ENCODE measurements around the gene NR6A1. TPM values are rescaled to one million over a fixed set of nuclear protein-coding genes. Genes with fewer than 3 reads are reported as not detected.

The NR6A1 gene
- total and polyA plus RNA-seq, 2 of the 8 experiments (the other 6 are each of a cell fraction or from before 2014, with no cell fraction given) = 93.2 to 237 TPM

DNA sequence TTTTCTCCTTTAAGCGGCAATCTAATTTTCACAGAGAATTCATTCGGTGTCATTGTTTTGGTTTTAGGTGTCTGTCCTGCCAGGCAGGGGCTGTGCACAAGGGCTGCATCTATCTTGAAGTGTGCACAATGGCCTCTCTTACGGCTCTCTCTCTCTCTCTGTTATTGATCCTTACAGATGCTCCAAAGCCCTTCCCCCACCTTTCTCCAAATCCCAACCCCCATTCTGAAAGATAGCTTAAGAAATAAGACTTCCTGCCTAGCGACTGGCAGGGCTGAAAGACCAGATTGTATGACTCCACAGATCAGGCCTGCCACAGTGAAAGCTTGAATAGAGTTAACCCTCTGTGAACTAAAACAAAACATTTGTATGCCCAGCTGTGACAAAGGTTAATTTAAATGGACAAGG, 177.5 kb downstream of the NR6A1 start:
- H3K27me3 ChIP-seq (replicated peaks in 1 of 4; ENCODE audit: control insufficient read depth in 3 of 4, extremely low read depth in 1 of 4, insufficient read depth in 3 of 4, low read length in 3 of 4) = no peaks in the 10 kb centered on the region
- peak overlapping the region in 3 of 4 experiments; percentile 5 to 50 (median 39); a peak in 3 of 7 replicates for H3K9ac ChIP-seq (replicated peaks in 1 of 4; ENCODE audit: extremely low read depth in 1 of 4, low read depth in 3 of 4, low read length in 3 of 4)
- H3K14ac ChIP-seq (ENCODE audit: insufficient read length) = no peak overlapping the region
- H3K4ac ChIP-seq (replicated peaks; ENCODE audit: insufficient read length, low read depth, low read length) = no peak overlapping the region
- peaks cover 2% of the 10 kb centered on the region for H3K79me1 ChIP-seq (ENCODE audit: low read depth, low read length)
- no peak overlapping the region for H4K8ac ChIP-seq (ENCODE audit: extremely low read depth, insufficient read depth, low read length)
- H3K4me2 ChIP-seq (ENCODE audit: insufficient read depth in 1 of 2, low read depth in 2 of 2, low read length in 2 of 2) = peak overlapping the region; percentile 75 to 77
- no peaks in the 10 kb centered on the region for H3K9me3 ChIP-seq (ENCODE audit: insufficient read depth in 2 of 2, low read depth in 1 of 2, low read length in 1 of 2)
- no peak overlapping the region; the same call in 1 of the 2 replicates for H3K18ac ChIP-seq (ENCODE audit: extremely low read depth, low read length)
- H4K5ac ChIP-seq (ENCODE audit: insufficient read length, low read depth, low read length) = peak overlapping the region; percentile 84
- peak overlapping the region; percentile 89 for H2BK5ac ChIP-seq (ENCODE audit: low read depth, low read length)
- POLR2A ChIA-PET (ENCODE audit: partially characterized antibody) = interaction anchor here (0.6 to 2.4 kb wide), 16 partner anchors 8 to 179 kb away, joined by 3 to 11 read pairs (median 4); no protein-coding TSS in a partner anchor
- peak overlapping the region; percentile 12 for H3K56ac ChIP-seq (replicated peaks; ENCODE audit: insufficient read length, low read depth, low read length)
- no peaks in the 10 kb centered on the region for H3K36me3 ChIP-seq (ENCODE audit: control insufficient read depth in 2 of 4, insufficient read depth in 4 of 4, low read length in 3 of 4)
- peaks cover 0 to 73% of the 10 kb centered on the region in 2 experiments; a peak in 3 of 4 replicates for H3K79me2 ChIP-seq (ENCODE audit: control insufficient read depth in 1 of 2, insufficient read depth in 2 of 2, low read length in 2 of 2)
- DNase-seq (ENCODE audit: low read depth in 1 of 2, low spot score in 2 of 2) = peak; percentile 59 to 71
- peak overlapping the region; percentile 69 for H3K27ac ChIP-seq (ENCODE audit: low read depth, low read length)
- CTCF ChIA-PET (ENCODE audit: partially characterized antibody) = interaction anchor here (0.7 to 7.7 kb wide), 11 partner anchors 14 to 178 kb away, joined by 3 to 88 read pairs (median 4); no protein-coding TSS in a partner anchor
- peak overlapping the region; percentile 12 to 55 (median 28); a peak in 6 of 8 replicates for H3K4me3 ChIP-seq (ENCODE audit: extremely low read depth in 1 of 4, insufficient read depth in 2 of 4, low read depth in 3 of 4, low read length in 4 of 4)
- H2BK20ac ChIP-seq (ENCODE audit: low read length) = no peak overlapping the region
- FAIRE-seq = peak; percentile 86
- no peak overlapping the region for H2AK5ac ChIP-seq (ENCODE audit: low read depth, low read length)
- H4K91ac ChIP-seq (replicated peaks; ENCODE audit: insufficient read length, low read length) = peak overlapping the region; percentile 40
- no peak overlapping the region for H2BK15ac ChIP-seq (ENCODE audit: low read length)
- no peaks in the 10 kb centered on the region; the same call in 1 of the 2 replicates for H3K23me2 ChIP-seq (ENCODE audit: low read depth, low read length)
- H4K20me1 ChIP-seq (replicated peaks in 1 of 2; ENCODE audit: control insufficient read depth in 1 of 2, insufficient read depth in 2 of 2, low read length in 2 of 2) = no peaks in the 10 kb centered on the region
- H2AFZ ChIP-seq (ENCODE audit: low read length) = no peak overlapping the region
- no peak overlapping the region for H2BK120ac ChIP-seq (replicated peaks; ENCODE audit: low read depth, low read length)
- no peak overlapping the region; the same call in 1 of the 2 replicates for H2BK12ac ChIP-seq (ENCODE audit: low read depth, low read length)
- peaks cover 7 to 39% (median 29%) of the 10 kb centered on the region in 4 experiments for H3K4me1 ChIP-seq (replicated peaks in 1 of 4; ENCODE audit: control insufficient read depth in 3 of 4, insufficient read depth in 4 of 4, low read length in 3 of 4)
- WGBS, 2 experiments (ENCODE audit: extremely low coverage in 1 of 2, insufficient coverage in 1 of 2, insufficient read length in 1 of 2, insufficient replicate concordance in 2 of 2, low coverage in 1 of 2, low lambda C conversion rate in 2 of 2, missing lambda C conversion rate in 1 of 2) = 4% methylated on average over 4 of the region's 4 CpGs; no CpG with 5 or more reads in 1 of the 2 experiments
- no peak overlapping the region for H3K23ac ChIP-seq (ENCODE audit: insufficient read length)
- TF ChIP-seq RNF2 (IDR thresholded peaks at IDR 0.05; ENCODE audit: borderline replicate concordance, low read depth, low read length, missing control alignments, poor library complexity, severe bottlenecking) = no peak
- TF ChIP-seq SUZ12 (IDR thresholded peaks at IDR 0.05; ENCODE audit: low read length) = no peak
- peak; percentile 92 for TF ChIP-seq SP1 (IDR thresholded peaks at IDR 0.05; ENCODE audit: low read depth, low read length)

Measured in H1 (cell line).